GM18508 (cell line): Measurements from ENCODE around the gene LTBP2.
"Not testable (repeated sequence)": the region's sequence is repeated elsewhere in the genome, so short reads cannot be mapped to it uniquely, and the experiment has no call there.

Experiments
- ATAC-seq: cut with Tn5 transposase; IDR thresholded peaks from one replicate; pipeline ENCODE4 v1.9.1; 2021; ENCODE audit warnings: moderate number of reproducible peaks; ENCODE audit not compliant: insufficient read depth, unreplicated experiment

Gene LTBP2

GRCh38 chr14:74468513-74468912 lies 143.5 kb downstream of the LTBP2 start:
- no peak for ATAC-seq

GRCh38 chr14:74465335-74465734 lies 146.7 kb downstream of the LTBP2 start:
- no peak for ATAC-seq

- no peak for ATAC-seq
Observed at GRCh38 chr14:74464785-74465184, 147.3 kb downstream of the LTBP2 start.

- ATAC-seq: no peak
Observed at GRCh38 chr14:74463697-74464096, 148.3 kb downstream of the LTBP2 start.

- no peak for ATAC-seq
Observed at GRCh38 chr14:74462993-74463392, 149.0 kb downstream of the LTBP2 start.

GRCh38 chr14:74459976-74460375 lies 152.1 kb downstream of the LTBP2 start:
- no peak for ATAC-seq

- peak; percentile 55 for ATAC-seq
Observed at GRCh38 chr14:74459289-74459946, 152.6 kb downstream of the LTBP2 start.

GRCh38 chr14:74457565-74457895 lies 154.5 kb downstream of the LTBP2 start:
- ATAC-seq: no peak

- ATAC-seq: no peak
Observed at GRCh38 chr14:74456684-74457564, 155.1 kb downstream of the LTBP2 start.

- ATAC-seq: not testable (repeated sequence)
Observed at GRCh38 chr14:74454397-74454796, 157.6 kb downstream of the LTBP2 start.
